ENCODE measurements around the gene HSD11B2.

HSD11B2 gene

GRCh38 chr16:67474551-67475455, 43.9 kb downstream of the HSD11B2 start:
- DNase-seq (ENCODE audit: low read depth, low spot score): no peak

- no peak for DNase-seq (ENCODE audit: low read depth, low spot score)
Measured at GRCh38 chr16:67477960-67478554, 47.1 kb downstream of the HSD11B2 start.

- peak; percentile 100 for DNase-seq (ENCODE audit: low read depth, low spot score)
Measured at GRCh38 chr16:67480833-67481560, 50.1 kb downstream of the HSD11B2 start, which contains the start of gene ATP6V0D1. TSS of gene ATP6V0D1 (minus strand) at chr16:67481157. CDS start at chr16:67481086, 71 bp downstream.

- DNase-seq (ENCODE audit: low read depth, low spot score): peak; percentile 25
Measured at GRCh38 chr16:67481561-67482232, 50.8 kb downstream of the HSD11B2 start.

GRCh38 chr16:67482233-67482924, 51.5 kb downstream of the HSD11B2 start:
- no peak for DNase-seq (ENCODE audit: low read depth, low spot score)

GRCh38 chr16:67483150-67483549, 52.2 kb downstream of the HSD11B2 start, which contains the start of gene AGRP:
TSS of gene AGRP (minus strand) at chr16:67483547. CDS start at chr16:67483398, 149 bp downstream.
- DNase-seq (ENCODE audit: low read depth, low spot score): no peak

GRCh38 chr16:67483731-67484525, 53.0 kb downstream of the HSD11B2 start:
- no peak for DNase-seq (ENCODE audit: low read depth, low spot score)

GRCh38 chr16:67486805-67487204, 55.9 kb downstream of the HSD11B2 start:
- no peak for DNase-seq (ENCODE audit: low read depth, low spot score)
